Measurements from ENCODE around the gene ZNF385B.

GRCh38 chr2:179424571-179424970 lies 436.8 kb downstream of the ZNF385B start:
- TF ChIP-seq MTF1 (CRISPR knock-in tag; IDR thresholded peaks at IDR 0.05; ENCODE audit: borderline replicate concordance) (no peak), ZBTB33 (CRISPR knock-in tag; IDR thresholded peaks at IDR 0.05) (no peak), ZNF668 (CRISPR knock-in tag; IDR thresholded peaks at IDR 0.05) (no peak), BHLHE40 (IDR thresholded peaks at IDR 0.05; ENCODE audit: low read length) (no peak), RBBP5 (IDR thresholded peaks at IDR 0.05; ENCODE audit: borderline replicate concordance, insufficient read depth, low read length, poor library complexity, severe bottlenecking) (no peak)
